ENCODE results near the gene HUWE1. TPM values are rescaled to one million over a fixed set of nuclear protein-coding genes. Genes with fewer than 3 reads are reported as not detected.

The HUWE1 gene
- total RNA-seq, 2 experiments from 2014 or later, result 116 to 269 TPM

GRCh38 chrX:53595266-53595810 is 91.2 kb downstream of the HUWE1 start:
- Histone ChIP-seq H2AFZ (ENCODE audit: low read length) (no peak overlapping the region), H3K9me3 (ENCODE audit: low read length) (no peaks in the 10 kb centered on the region), H3K36me3 (ENCODE audit: insufficient read depth, low read length) (peaks cover 92% of the 10 kb centered on the region), H3K9me2 (ENCODE audit: insufficient read depth, low read length) (no peaks in the 10 kb centered on the region), H3K4me3 (ENCODE audit: low read depth, low read length, poor library complexity, severe bottlenecking) (no peak overlapping the region), H3K4me2 (ENCODE audit: low read length) (no peak overlapping the region), H4K20me1 (ENCODE audit: insufficient read depth, low read length) (no peaks in the 10 kb centered on the region), H3K79me2 (ENCODE audit: insufficient read depth, low read depth, low read length) (no peaks in the 10 kb centered on the region), H3K27ac (ENCODE audit: low read depth, low read length, poor library complexity, severe bottlenecking) (no peak overlapping the region), H3K4me1 (ENCODE audit: insufficient read depth, low read length, poor library complexity, severe bottlenecking) (no peaks in the 10 kb centered on the region)
- BruUV-seq (replicated peaks), result no TSS peak
- CTCF ChIA-PET (ENCODE audit: unreplicated experiment), result no interaction called here
- DNase-seq (ENCODE audit: low spot score), result no peak
- intact Hi-C loops (cut with micrococcal nuclease; ENCODE audit: unreplicated experiment), result no loop called here
- no peak for TF ChIP-seq EZH2phosphoT487 (IDR thresholded peaks at IDR 0.05; ENCODE audit: borderline replicate concordance, low read depth, low read length)
- TF ChIP-seq, protein P1, sequence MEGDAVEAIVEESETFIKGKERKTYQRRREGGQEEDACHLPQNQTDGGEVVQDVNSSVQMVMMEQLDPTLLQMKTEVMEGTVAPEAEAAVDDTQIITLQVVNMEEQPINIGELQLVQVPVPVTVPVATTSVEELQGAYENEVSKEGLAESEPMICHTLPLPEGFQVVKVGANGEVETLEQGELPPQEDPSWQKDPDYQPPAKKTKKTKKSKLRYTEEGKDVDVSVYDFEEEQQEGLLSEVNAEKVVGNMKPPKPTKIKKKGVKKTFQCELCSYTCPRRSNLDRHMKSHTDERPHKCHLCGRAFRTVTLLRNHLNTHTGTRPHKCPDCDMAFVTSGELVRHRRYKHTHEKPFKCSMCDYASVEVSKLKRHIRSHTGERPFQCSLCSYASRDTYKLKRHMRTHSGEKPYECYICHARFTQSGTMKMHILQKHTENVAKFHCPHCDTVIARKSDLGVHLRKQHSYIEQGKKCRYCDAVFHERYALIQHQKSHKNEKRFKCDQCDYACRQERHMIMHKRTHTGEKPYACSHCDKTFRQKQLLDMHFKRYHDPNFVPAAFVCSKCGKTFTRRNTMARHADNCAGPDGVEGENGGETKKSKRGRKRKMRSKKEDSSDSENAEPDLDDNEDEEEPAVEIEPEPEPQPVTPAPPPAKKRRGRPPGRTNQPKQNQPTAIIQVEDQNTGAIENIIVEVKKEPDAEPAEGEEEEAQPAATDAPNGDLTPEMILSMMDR (conservative IDR thresholded peaks at IDR 0.05; ENCODE audit: low read length), result no peak
- POLR2A ChIA-PET, result no interaction called here

GRCh38 chrX:53594354-53594753 is 92.2 kb downstream of the HUWE1 start:
- H3K36me3 ChIP-seq (ENCODE audit: insufficient read depth, low read length), result peaks cover 92% of the 10 kb centered on the region
- H3K9me3 ChIP-seq (ENCODE audit: low read length), result no peaks in the 10 kb centered on the region
- no peak overlapping the region for H3K27ac ChIP-seq (ENCODE audit: low read depth, low read length, poor library complexity, severe bottlenecking)
- no peaks in the 10 kb centered on the region for H3K9me2 ChIP-seq (ENCODE audit: insufficient read depth, low read length)
- H3K4me1 ChIP-seq (ENCODE audit: insufficient read depth, low read length, poor library complexity, severe bottlenecking), result no peaks in the 10 kb centered on the region
- intact Hi-C loops (cut with micrococcal nuclease; ENCODE audit: unreplicated experiment), result no loop called here
- no peak overlapping the region for H2AFZ ChIP-seq (ENCODE audit: low read length)
- ChIA-PET POLR2A (no interaction called here), CTCF (ENCODE audit: unreplicated experiment) (no interaction called here)
- no TSS peak for BruUV-seq (replicated peaks)
- no peaks in the 10 kb centered on the region for H3K79me2 ChIP-seq (ENCODE audit: insufficient read depth, low read depth, low read length)
- TF ChIP-seq EZH2phosphoT487 (IDR thresholded peaks at IDR 0.05; ENCODE audit: borderline replicate concordance, low read depth, low read length), result no peak
- TF ChIP-seq, protein P1 (conservative IDR thresholded peaks at IDR 0.05; ENCODE audit: low read length), result no peak
- no peaks in the 10 kb centered on the region for H4K20me1 ChIP-seq (ENCODE audit: insufficient read depth, low read length)
- no peak overlapping the region for H3K4me2 ChIP-seq (ENCODE audit: low read length)
- H3K4me3 ChIP-seq (ENCODE audit: low read depth, low read length, poor library complexity, severe bottlenecking), result no peak overlapping the region
- DNase-seq (ENCODE audit: low spot score), result no peak

GRCh38 chrX:53587795-53588420 is 98.6 kb downstream of the HUWE1 start:
- H3K36me3 ChIP-seq (ENCODE audit: insufficient read depth, low read length), result peaks cover 100% of the 10 kb centered on the region
- H2AFZ ChIP-seq (ENCODE audit: low read length), result no peak overlapping the region
- no peak overlapping the region for H3K4me3 ChIP-seq (ENCODE audit: low read depth, low read length, poor library complexity, severe bottlenecking)
- intact Hi-C loops (cut with micrococcal nuclease; ENCODE audit: unreplicated experiment), result no loop called here
- no peak overlapping the region for H3K27ac ChIP-seq (ENCODE audit: low read depth, low read length, poor library complexity, severe bottlenecking)
- TF ChIP-seq EZH2phosphoT487 (IDR thresholded peaks at IDR 0.05; ENCODE audit: borderline replicate concordance, low read depth, low read length), result no peak
- TF ChIP-seq, protein P1 (conservative IDR thresholded peaks at IDR 0.05; ENCODE audit: low read length), result no peak
- H3K4me2 ChIP-seq (ENCODE audit: low read length), result no peak overlapping the region
- H3K4me1 ChIP-seq (ENCODE audit: insufficient read depth, low read length, poor library complexity, severe bottlenecking), result no peaks in the 10 kb centered on the region
- H3K79me2 ChIP-seq (ENCODE audit: insufficient read depth, low read depth, low read length), result no peaks in the 10 kb centered on the region
- no peaks in the 10 kb centered on the region for H3K9me3 ChIP-seq (ENCODE audit: low read length)
- ChIA-PET POLR2A (no interaction called here), CTCF (ENCODE audit: unreplicated experiment) (no interaction called here)
- no peak for DNase-seq (ENCODE audit: low spot score)
- no peaks in the 10 kb centered on the region for H3K9me2 ChIP-seq (ENCODE audit: insufficient read depth, low read length)
- TSS peak; percentile 35 for BruUV-seq (replicated peaks)
- no peaks in the 10 kb centered on the region for H4K20me1 ChIP-seq (ENCODE audit: insufficient read depth, low read length)
